Mesenteric fat pad (tissue), 1 donor: ENCODE results near the gene DHX57. TPM values are rescaled to one million over a fixed set of nuclear protein-coding genes. Genes with fewer than 3 reads are reported as not detected.

Experiments
- DNase-seq: peaks from one replicate; pipeline ENCODE4 v3.0.0-alpha.2; 2020; ENCODE audit warnings: low spot score
- long read RNA-seq: library from polyadenylated mRNA; unstranded; transcript quantifications from one replicate; pipeline ENCODE4 v2.0.0, GENCODE V29; 2020
- total RNA-seq: library from RNA; stranded (reverse); fragmentation: NEBNext Ultra II Directional; extraction: Animal tissue kit (Norgen Biotek cat#: 25700); gene quantifications from one replicate; pipeline ENCODE4 v1.2.1, GENCODE V29; 2021
- donor health status: DM: yes; HTN: yes; CAD: no.

Gene DHX57, protein sequence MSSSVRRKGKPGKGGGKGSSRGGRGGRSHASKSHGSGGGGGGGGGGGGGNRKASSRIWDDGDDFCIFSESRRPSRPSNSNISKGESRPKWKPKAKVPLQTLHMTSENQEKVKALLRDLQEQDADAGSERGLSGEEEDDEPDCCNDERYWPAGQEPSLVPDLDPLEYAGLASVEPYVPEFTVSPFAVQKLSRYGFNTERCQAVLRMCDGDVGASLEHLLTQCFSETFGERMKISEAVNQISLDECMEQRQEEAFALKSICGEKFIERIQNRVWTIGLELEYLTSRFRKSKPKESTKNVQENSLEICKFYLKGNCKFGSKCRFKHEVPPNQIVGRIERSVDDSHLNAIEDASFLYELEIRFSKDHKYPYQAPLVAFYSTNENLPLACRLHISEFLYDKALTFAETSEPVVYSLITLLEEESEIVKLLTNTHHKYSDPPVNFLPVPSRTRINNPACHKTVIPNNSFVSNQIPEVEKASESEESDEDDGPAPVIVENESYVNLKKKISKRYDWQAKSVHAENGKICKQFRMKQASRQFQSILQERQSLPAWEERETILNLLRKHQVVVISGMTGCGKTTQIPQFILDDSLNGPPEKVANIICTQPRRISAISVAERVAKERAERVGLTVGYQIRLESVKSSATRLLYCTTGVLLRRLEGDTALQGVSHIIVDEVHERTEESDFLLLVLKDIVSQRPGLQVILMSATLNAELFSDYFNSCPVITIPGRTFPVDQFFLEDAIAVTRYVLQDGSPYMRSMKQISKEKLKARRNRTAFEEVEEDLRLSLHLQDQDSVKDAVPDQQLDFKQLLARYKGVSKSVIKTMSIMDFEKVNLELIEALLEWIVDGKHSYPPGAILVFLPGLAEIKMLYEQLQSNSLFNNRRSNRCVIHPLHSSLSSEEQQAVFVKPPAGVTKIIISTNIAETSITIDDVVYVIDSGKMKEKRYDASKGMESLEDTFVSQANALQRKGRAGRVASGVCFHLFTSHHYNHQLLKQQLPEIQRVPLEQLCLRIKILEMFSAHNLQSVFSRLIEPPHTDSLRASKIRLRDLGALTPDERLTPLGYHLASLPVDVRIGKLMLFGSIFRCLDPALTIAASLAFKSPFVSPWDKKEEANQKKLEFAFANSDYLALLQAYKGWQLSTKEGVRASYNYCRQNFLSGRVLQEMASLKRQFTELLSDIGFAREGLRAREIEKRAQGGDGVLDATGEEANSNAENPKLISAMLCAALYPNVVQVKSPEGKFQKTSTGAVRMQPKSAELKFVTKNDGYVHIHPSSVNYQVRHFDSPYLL (N-terminal part only)
- 12.0 TPM for total RNA-seq
- long read RNA-seq, partial matches to known transcripts = 3 of 4 reads
- long read RNA-seq, other reads (novel, unspliced or antisense) = 1 of 4 reads

DNA sequence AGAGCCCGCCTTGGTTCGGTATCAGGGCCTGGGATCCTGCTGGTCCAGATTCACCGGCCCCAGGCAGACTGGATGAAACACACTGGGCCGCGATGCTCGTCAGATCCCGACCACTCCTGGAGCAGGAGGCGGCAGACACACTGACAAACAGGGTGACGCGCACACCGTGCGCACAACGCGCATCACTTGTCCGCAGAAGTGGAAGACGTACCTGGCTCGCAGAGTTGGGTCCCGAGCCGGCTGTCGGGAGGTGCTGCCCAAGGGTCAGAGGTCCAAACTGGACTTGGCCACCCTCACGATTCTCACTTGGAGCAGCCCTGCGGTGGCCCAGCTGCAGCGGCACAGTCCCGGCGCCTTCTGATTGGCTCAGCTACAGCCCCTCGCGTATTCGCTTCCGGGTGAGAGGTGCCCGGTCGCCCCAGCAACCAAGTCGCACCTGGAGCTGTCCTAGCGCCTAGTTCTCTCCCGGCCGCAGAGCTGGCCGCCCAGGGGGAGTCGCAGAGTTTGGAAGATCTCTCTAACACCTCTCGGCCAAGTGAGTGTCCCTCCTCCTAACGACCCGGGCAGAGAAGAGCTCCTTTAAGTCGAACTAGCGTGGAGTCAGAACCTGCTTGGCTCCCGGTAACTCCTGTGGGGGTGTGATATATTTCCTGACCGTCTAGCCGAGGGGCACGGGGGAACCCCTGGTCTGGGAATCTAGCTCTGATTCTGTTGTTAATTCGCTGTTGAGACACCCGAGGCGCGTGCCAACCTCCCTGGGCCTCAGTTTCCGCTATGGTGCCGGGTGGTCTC, at the start of gene DHX57, which contains the start of gene MORN2:
Gene DHX57 (minus strand): TSS at position 359 of the 792 bp plus-strand sequence. CDS start 7,529 bp downstream, outside the sequence.
Gene MORN2 (plus strand): TSS at position 401 of the 792 bp plus-strand sequence.
- DNase-seq = peak; percentile 94

DNA sequence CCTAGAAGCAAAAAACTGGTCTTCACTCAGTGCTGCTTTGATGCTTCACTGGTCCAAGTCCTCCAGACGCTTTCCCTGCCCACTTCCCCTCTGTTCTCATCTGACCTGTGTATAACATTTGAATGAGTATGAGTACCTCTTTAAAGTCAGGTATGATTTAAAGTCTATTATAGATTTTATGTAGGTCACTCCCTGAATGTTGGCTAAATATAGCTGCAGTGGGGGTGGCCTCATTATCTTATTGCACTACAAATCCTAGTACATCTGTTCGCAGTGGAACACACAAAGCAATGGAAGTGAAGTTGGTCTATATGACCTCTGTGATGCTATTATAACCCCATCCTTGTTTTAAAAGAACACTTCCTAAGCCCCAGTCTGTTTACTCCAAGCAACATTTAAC, 47.2 kb upstream of the DHX57 start:
- DNase-seq = no peak

DNA sequence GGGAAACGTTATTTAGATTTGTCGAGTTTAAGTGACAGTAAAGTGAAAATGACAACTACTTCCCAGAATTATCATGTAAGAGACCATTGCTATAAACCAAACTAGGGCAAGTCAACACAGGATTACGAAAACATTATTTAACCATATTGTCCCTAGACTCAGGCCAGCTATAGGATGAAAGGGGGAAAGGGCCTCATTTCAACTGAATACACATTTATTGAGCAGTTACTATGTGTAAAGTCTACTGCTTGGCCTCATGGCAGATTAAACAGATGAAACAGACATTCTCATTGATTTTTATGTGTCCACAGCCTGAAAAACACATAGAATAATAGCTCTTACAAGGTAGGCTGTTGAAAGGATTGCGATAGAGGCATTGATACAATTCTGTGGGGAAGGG, 46.7 kb upstream of the DHX57 start:
- DNase-seq = no peak

DNA sequence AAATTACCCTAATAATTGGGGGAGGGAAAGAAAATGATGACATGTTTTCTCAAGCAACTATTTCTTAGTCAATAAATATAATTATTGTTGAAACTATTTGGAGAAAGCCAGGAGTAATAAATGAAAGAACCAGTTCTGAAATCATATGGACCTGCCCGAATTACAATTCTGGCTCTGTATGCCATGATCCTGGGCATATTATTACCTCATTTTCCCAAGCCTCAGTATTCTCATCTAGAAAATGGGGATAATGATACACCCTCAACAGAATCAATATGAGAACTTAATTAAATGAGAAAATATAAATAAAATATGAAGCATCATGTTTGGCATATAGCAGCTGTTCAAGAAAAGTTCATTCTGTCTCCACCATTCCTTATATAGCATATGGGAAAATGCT, 36.9 kb upstream of the DHX57 start:
- DNase-seq = no peak

DNA sequence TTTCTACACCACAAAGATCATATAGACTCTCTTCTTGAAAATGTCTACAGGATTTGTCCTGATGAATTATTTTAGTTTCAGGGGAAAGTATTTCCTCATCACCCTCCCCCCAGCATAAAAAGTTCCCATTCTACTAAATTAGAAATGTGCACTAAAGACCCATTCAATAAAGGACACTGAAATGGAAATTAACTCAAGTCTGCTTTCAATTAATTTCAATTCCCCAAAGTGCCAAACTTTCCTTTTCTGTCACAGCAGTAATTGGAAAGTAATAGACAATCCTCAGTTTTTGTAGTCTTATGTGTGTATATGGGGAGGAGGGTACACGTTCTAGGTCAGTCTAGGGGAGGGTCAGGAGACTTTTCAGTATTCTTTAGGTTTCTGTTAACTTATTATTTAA, 35.5 kb upstream of the DHX57 start:
- no peak for DNase-seq

DNA sequence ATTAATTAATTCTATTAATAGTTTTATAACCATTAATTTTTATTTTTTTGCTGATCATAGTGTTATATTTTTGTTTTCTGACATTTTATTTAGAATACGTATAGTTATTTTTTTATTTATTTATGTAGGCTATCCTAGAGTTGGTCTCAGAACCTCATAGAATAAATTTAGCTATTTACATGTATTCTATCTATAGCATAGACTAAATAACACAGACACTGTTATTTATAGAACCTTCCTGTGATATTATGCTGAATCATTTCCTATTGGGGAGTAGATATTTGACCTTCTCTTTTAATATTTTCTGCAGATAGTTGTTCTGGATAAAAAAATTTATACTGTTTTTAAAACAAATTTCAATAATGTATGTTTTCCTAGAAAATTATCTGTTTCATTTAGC, 34.1 kb upstream of the DHX57 start:
- no peak for DNase-seq

DNA sequence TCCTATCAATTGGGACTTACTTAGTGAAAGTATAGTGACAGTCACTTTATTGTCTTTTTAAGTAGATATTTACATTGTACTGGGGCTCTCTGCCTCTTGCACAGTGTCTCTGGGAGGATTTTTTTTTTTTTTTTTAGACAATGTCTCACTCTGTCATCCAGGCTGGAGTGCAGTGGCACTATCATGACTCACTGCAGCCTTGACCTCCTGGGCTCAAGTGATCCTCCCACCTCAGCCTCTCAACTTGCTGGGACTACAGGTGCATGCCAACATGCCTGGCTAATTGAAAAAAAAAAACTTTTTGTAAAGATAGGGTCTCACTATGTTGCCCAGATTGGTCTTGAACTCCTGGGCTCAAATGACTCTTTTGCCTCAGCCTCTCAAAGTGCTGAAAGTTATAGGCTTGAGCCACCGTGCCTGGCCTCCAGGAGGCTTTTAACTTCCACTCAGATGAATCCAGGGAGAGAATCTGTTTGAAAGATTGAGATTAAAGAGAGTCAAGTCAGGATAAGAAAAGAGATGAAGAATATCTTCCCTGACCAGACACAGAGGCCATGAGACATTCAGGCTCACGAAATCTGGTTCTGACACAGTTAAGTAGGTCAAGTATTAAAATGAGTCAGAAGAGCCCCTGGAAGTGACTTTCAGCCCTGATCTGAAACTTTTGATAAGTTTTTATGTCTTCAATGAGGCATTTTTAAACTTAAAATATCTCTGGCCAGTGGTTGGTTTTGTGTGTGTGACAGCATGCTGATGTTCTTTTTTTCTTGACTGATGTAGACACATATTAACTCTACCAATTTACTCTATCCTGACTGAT, 32.2 kb upstream of the DHX57 start:
- DNase-seq = no peak

DNA sequence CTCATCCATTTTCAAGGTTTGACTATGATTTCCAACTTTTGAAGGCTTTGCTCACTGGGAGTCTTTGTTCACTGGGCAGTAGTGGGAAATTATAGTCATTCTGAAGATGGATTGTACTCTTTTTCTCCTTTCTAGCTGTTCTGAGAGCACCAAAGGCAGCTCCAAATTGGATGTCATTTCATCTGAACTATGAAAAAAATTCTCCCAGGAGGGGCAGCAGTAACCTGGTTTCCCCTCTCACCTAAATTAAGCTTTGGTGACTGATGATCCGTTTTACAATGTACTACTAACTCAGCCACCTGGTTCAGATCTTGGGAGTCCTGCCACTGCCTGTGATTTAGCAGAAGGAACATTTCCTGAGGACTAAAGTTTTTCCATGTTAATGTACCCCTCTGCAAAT, 31.5 kb upstream of the DHX57 start:
- no peak for DNase-seq

DNA sequence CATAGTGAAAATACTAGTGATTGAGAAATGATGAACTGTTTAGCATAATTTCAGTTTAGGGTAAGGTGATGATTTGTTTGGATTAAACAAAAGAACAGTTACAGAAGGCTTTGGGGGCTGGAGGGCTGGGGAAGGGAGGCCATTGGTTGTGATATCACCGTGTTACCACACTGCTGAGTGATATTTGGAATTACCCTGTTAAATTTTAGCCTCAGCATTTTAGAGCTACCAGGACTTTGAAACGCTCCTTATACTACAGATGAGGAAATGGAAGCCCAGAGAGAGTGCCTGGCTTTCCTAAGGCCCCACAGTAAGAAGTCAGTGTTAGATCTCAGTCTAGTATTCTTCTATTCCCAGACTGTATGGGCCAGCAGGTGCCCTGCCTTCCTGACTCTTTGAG, 29.5 kb upstream of the DHX57 start:
- no peak for DNase-seq

DNA sequence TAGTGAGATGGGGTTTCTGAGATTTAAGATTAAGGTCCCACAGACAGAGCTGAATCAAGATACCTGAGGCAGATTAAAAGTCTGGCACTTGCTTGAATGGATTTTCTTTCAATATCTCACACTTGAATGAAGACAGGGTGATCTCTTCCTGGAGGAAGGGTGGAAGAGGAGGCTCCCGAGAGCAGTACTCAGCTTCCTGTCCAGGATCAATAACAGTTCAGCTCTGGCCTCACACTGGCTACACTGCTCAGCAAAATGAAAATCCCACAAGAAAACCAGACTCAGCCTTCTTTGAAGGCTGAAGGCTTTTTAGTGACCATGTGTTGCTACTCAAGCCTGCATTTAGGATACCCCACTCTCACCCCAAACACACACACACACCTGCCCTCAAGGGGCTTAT, 25.0 kb upstream of the DHX57 start:
- DNase-seq = no peak

DNA sequence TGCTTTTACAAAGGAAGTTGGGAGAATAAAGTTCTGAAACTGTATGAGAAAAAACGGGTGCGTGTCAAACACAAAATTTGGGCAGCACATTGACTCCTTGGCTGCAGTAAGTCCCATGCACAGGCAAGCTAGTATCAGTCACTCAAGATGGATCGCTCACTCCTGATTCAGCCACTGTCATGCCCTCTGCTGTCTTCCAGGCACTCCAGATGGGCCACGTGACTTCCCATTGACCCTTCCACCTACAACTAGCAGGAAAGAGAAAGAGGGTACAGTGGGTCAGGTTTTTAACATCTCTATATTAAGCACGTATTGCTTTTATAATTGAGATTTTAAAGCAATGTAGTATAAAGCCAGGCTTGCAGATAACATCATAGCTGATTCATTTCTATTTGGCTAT, 22.5 kb upstream of the DHX57 start:
- no peak for DNase-seq

DNA sequence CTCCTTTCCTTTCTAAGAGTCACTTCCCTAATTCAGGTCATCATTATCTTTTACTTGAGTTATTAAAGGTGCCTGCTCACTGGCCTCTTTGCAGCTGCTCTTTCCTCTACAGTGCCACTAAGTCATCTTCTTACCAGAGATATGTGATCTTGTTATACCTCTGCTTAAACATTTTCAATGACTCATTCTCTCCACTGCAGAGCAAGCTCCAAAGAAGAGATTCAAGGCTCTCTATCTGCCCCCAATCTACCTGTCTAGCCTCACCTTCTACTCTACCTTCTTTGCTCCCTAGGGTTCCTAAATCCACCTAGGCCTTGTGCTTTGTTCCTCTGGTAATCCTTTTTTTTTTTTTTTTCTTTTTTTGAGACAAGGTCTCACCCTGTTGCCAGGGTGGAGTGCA, 17.1 kb upstream of the DHX57 start:
- no peak for DNase-seq

DNA sequence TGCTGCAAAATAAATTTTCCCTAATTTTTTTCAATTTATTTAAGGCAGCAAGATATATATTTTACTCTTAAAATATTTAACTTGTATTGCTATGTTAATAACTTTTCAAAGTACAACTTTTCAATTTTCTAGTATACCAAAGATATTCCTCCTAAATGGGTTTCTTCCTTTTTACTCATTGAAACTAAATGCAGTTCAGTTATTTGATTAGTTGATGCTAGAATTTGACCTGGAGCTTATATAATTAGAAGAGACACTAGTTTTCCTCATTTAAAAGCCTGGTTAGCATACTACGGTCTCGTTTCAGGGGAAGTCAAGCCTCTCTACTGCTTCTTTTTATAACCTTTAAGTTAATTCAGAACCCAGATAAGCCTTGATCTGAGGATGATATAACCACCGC, 13.8 kb upstream of the DHX57 start, which contains the start of gene ARHGEF33:
Gene ARHGEF33 (plus strand): TSS at position 301 of the 400 bp plus-strand sequence. CDS start 29,573 bp downstream, outside the sequence.
- DNase-seq = no peak

DNA sequence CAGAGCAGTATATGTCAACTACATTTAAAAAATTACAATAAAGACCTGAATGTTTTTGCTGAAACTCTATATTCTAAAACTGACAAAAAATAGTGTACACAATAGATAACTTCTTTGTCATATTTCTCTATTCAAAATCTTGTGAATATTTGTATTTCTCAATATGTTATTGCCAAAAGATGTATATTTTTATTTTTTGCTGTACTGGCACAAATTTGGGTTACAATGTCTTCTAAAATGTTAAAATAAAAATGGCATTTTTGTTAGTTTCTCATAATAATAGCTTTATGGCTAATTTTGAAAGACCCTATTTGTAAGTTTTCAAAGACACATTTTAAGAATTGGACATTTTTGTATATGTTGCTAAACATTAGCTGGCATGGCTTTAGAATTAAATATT, 13.3 kb upstream of the DHX57 start:
- DNase-seq = no peak

DNA sequence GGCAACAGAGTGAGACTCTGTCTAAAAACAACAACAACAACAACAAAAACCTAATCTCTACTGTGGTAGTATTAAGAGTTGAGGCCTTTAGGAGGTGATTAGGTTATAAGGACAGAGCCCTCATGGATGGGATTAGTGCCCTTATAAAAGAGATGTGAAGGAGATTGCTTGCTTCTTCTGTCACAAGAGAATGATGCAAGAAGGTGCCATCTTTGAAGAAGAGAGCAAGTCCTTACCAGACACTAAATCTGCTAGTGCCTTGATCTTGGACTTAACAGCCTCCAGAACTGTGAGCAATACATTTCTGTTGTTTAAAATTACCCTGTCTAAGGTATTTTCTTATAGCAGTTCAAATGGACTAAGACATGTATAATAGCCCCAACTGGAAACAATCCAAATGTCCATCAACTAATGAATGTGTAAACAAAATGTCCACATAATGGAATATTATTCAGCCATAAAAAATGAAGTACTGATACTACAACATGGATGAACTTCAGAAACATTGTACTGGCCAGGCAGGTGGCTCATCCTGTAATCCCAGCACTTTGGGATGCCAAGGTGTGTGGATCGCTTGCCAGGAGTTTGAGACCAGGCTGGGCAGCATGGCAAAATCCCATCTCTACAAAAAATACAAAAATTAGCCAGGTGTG, 12.3 kb upstream of the DHX57 start:
- no peak for DNase-seq

DNA sequence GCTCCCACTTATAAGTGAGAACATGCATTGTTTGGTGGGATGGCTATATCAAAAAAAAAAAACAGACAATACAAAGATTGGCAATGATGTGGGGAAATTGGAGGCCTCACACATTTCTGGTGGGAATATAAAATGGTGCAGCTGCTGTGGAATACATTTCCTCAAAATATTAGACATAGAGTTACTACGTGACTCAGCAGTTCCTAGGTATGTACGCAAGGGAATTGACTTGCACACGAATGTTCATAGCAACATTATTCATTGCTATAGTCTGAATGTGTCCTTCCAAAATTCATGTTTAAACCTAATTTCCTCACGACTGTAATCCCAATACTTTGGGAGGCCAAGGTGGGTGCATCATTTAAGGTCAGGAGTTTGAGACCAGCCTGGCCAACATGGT, 11.6 kb upstream of the DHX57 start:
- no peak for DNase-seq

DNA sequence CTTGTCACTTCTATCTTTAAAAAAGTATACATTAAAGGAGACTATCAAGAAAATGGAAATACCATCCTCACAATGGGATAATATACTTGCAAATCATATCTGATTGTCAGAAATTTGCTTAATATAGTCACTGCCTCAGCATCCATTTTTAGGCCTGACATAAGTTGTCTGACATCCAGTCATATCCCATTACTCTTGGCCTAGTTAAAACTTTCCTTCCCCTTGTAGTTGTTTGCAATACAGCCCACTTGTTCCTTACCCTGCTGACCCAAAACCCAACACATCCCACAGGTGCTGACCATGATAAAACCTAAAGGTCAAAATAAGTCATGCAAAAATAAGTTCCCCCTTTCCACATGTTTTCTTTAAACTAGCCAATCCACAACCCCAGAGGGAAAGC, 10.3 kb upstream of the DHX57 start:
- DNase-seq = no peak

DNA sequence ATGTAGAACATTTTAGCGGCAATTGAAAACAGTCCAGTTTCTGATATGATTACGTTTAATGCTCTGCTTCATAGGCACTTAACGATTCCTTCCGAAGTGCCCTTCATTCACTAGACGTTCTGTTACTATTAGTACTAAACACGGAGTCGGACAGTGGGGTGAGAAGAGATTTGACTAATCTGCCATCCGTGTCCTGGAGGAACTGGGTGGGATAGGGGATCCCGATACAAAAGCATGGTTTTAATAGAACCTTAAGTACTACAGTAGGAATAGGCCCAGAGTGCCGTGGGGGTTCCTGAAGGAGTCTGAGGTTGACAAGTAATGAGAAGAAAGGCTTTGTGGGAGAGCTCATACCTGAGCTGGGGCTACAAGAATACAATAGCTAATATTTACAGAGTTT, 673 bp upstream of the DHX57 start:
- DNase-seq = no peak

DNA sequence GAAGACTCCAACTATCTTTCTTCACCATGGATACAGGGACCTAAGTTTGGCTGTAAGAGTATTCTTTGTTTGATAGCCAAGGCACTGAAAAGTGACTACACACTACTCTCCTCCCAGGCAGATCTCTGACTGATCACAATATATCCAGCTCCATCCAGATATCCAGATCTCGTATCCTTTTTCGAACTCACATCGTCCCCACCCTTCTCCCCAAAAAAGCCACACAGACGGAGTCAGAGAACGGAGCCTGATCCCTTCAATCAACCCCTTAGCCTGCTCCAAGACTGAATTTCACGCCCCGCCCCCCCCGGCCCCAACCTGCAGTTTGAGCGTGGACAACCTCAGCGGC, 533 bp downstream of the DHX57 start:
- no peak for DNase-seq
